GM10847 (cell line): ENCODE measurements around the gene PHF21A.

ENCODE experiments used
- POLR2A ChIP-seq: IDR thresholded peaks from 2 replicates; pipeline ENCODE4 v1.6.1; 2011; ENCODE audit not compliant: insufficient read length; ENCODE audit errors: extremely low read depth

PHF21A gene

GRCh38 chr11:45945397-45945999 is 175.8 kb downstream of the PHF21A start:
- no peak for TF ChIP-seq POLR2A

DNA sequence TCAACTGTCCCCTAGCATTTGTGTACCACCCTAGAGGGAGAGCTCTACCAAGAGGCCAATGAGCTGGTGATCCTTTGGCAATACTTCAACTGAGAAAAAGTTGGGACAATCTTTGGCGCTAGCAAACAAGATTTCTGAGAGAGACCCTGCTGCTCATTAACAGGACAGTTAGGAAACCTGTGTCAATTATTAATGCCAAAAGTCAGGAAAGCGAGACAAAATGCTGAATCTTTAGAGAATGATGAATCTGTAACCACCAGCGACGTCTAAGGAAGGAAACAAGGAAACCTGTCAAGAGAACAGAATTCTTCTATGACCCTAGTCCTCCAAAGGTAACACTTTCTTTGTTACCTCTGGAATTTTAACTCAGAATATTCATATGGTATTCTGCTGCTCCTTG is 178.9 kb downstream of the PHF21A start:
- TF ChIP-seq POLR2A, result no peak

- no peak for TF ChIP-seq POLR2A
Measured at GRCh38 chr11:45941285-45941684, 180.0 kb downstream of the PHF21A start.

GRCh38 chr11:45939836-45940235 is 181.4 kb downstream of the PHF21A start:
- no peak for TF ChIP-seq POLR2A

GRCh38 chr11:45937916-45938315 is 183.3 kb downstream of the PHF21A start:
- TF ChIP-seq POLR2A, result no peak

GRCh38 chr11:45936511-45937054 is 184.7 kb downstream of the PHF21A start:
- no peak for TF ChIP-seq POLR2A

DNA sequence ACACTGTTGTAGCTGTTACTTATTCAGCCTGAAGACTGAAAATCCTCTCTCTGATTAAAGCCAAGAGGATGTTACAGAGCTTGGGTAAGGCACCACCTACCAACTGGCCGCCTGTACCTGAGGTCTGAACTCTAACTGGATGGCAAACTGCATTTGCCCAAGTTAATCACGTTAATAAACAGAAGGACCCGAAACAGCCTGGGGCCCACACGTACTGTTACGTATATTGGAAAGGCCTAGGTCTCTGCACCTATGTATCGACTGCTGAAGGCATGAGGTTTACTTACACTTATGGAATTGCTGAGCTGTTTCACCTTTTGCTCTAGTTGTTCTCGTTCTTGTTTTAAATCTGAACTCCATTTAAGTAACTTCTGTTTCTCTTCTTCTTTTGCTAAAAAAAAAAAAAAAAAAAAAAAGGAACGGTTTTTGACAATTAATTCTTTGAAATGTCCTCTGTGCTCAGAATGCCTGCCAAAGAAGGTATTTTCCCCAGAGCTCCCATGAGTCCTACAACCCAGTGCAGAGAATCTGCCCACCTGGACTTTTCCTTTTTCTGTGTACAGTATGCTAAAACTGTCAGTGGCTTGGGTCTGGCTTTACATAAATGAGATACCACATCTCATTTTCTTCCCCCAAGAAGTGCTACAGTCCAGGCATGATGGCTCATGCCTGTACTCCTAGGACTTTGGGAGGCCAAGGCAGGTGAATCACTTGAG is 185.7 kb downstream of the PHF21A start:
- TF ChIP-seq POLR2A, result no peak

GRCh38 chr11:45934580-45935318 is 186.5 kb downstream of the PHF21A start:
- TF ChIP-seq POLR2A, result no peak

GRCh38 chr11:45933846-45934579 is 187.2 kb downstream of the PHF21A start:
- TF ChIP-seq POLR2A, result no peak

- TF ChIP-seq POLR2A, result no peak
Measured at GRCh38 chr11:45933131-45933831, 188.0 kb downstream of the PHF21A start.

DNA sequence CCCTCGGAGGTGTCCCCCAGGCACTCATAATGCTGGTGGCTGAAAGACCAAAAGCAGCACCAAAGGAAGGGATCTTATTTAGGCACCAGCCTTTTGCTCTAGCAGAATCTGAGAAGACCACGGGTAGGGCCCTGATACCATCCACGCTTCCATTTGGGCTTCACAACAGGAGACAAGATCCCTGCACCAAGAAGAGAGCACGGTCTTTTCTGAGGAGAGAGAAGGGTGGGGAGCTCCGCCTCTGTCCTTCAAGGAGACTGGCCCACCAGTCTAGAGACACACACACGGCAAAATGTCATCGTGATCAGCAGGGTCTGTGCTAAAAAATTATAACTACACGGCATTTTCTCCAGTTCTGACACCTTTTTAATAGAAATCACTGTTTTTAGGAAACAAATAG is 189.0 kb downstream of the PHF21A start:
- no peak for TF ChIP-seq POLR2A

- no peak for TF ChIP-seq POLR2A
Measured at GRCh38 chr11:45931739-45932138, 189.5 kb downstream of the PHF21A start.

DNA sequence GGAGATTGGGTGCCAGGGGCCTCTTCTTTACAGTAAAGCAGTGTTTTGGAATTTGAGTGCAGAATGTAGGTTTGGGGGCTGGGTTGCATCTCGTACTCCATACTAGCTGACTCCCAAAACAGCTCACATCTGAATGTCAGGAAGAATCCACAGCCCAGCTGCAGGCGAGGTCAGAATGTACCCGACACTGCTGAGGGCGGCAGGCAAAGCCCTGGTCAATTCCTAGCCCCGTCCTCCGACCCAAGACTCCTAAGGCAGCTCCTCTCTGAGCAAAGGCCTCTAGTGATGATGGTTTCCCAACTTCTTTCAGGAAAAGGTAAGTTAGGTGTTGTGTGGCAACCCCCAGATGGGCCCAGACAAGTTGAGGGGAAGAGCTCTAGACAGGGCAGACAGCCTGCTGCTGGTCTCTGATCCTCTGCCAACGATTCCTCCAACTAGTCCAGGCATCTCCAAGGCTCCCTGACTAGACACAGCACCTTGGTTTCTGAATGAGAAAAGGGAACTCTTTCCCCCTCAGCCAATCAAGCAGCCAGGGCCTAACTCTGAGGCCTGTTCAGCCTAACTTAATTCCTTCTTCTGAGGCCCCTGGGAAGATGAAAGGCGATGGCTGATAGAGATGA is 190.2 kb downstream of the PHF21A start:
- TF ChIP-seq POLR2A, result no peak
